ENCODE data around the gene FOCAD. TPM values are rescaled to one million over a fixed set of nuclear protein-coding genes. Genes with fewer than 3 reads are reported as not detected.
A peak's percentile ranks its signal among the peaks of the same experiment; 100 is the strongest.

FOCAD gene
- total RNA-seq, 2 donors from 2014 or later = 42.5 to 50.1 TPM

GRCh38 chr9:20707708-20708107 lies 23.6 kb downstream of the FOCAD start:
- Histone ChIP-seq H3K4me1 (no peaks in the 10 kb centered on the region), H3K9me3 (no peaks in the 10 kb centered on the region), H3K36me3 (no peaks in the 10 kb centered on the region), H3K27me3 (no peaks in the 10 kb centered on the region), H3K4me3 (no peak overlapping the region), H3K27ac (no peak overlapping the region)
- DNase-seq (ENCODE audit: low spot score) = no peak
- TF ChIP-seq CTCF (IDR thresholded peaks at IDR 0.05) = no peak

- Histone ChIP-seq H3K27ac (no peak overlapping the region), H3K4me1 (peaks cover 0 to 8% of the 10 kb centered on the region in 2 donors), H3K27me3 (no peaks in the 10 kb centered on the region), H3K36me3 (no peaks in the 10 kb centered on the region), H3K4me3 (no peak overlapping the region), H3K9me3 (no peaks in the 10 kb centered on the region)
- no peak for DNase-seq (ENCODE audit: low spot score)
- no peak for TF ChIP-seq CTCF (IDR thresholded peaks at IDR 0.05)
Measured at GRCh38 chr9:20713172-20713571, 29.1 kb downstream of the FOCAD start.

- no peak for TF ChIP-seq CTCF (IDR thresholded peaks at IDR 0.05)
- no peak overlapping the region for H3K27ac ChIP-seq
- no peak for DNase-seq (ENCODE audit: low spot score)
- H3K4me1 ChIP-seq = peaks cover 0 to 8% of the 10 kb centered on the region in 2 donors
- H3K9me3 ChIP-seq = no peaks in the 10 kb centered on the region
- H3K4me3 ChIP-seq = no peak overlapping the region
- no peaks in the 10 kb centered on the region for H3K36me3 ChIP-seq
- H3K27me3 ChIP-seq = no peaks in the 10 kb centered on the region
Measured at GRCh38 chr9:20714442-20715415, 30.7 kb downstream of the FOCAD start.

GRCh38 chr9:20722221-20722620 lies 38.2 kb downstream of the FOCAD start:
- H3K4me3 ChIP-seq = no peak overlapping the region
- TF ChIP-seq CTCF (IDR thresholded peaks at IDR 0.05) = no peak
- DNase-seq (ENCODE audit: low spot score) = no peak
- no peaks in the 10 kb centered on the region for H3K27me3 ChIP-seq
- H3K27ac ChIP-seq = peak overlapping the region; percentile 63 to 77
- H3K9me3 ChIP-seq = no peaks in the 10 kb centered on the region
- no peaks in the 10 kb centered on the region for H3K36me3 ChIP-seq
- H3K4me1 ChIP-seq = peaks cover 0 to 12% of the 10 kb centered on the region in 2 donors

GRCh38 chr9:20725675-20726074 lies 41.6 kb downstream of the FOCAD start:
- Histone ChIP-seq H3K27ac (no peak overlapping the region), H3K4me3 (no peak overlapping the region), H3K9me3 (no peaks in the 10 kb centered on the region), H3K36me3 (no peaks in the 10 kb centered on the region), H3K4me1 (peaks cover 0 to 22% of the 10 kb centered on the region in 2 donors), H3K27me3 (no peaks in the 10 kb centered on the region)
- no peak for DNase-seq (ENCODE audit: low spot score)
- no peak for TF ChIP-seq CTCF (IDR thresholded peaks at IDR 0.05)
